Bronchial epithelial cell (primary cell): ENCODE measurements around the gene MYH14. TPM values are rescaled to one million over a fixed set of nuclear protein-coding genes. Genes with fewer than 3 reads are reported as not detected.

Source experiments
- DNase-seq: peaks from one replicate; pipeline ENCODE4 v3.0.0-alpha.2; 2010; ENCODE audit warnings: low read depth
- FAIRE-seq: peaks from 2 replicates; lab custom pipeline; 2011; peaks lifted over from hg19 to GRCh38; lab: Jason Lieb, UNC
- H3K27me3 ChIP-seq: 2 replicates; pipeline ENCODE4 v1.5.1; 2011; ENCODE audit warnings: low read length; ENCODE audit not compliant: control insufficient read depth, insufficient read depth
- H3K36me3 ChIP-seq: 2 replicates; pipeline ENCODE4 v1.5.1; 2011; ENCODE audit warnings: low read length; ENCODE audit not compliant: control insufficient read depth, insufficient read depth
- H3K4me3 ChIP-seq: 2 replicates; pipeline ENCODE4 v1.5.1; 2011; ENCODE audit warnings: mild to moderate bottlenecking, low read depth, low read length, control low read depth
- total RNA-seq: library from RNA; depleted of rRNA; stranded (reverse); fragments of >200 nt; gene quantifications from 2 replicates; pipeline ENCODE4 v1.2.1, GENCODE V29; 2014
- TF ChIP-seq, protein P1 (sequence below): IDR thresholded peaks from 2 replicates; pipeline ENCODE4 v1.5.1; 2011; ENCODE audit warnings: mild to moderate bottlenecking, moderate library complexity, low read length, control low read depth, inconsistent platforms; ENCODE audit not compliant: insufficient read depth, severe bottlenecking

The MYH14 gene
- total RNA-seq, 1 donor from 2014 or later = 6.8 TPM

DNA sequence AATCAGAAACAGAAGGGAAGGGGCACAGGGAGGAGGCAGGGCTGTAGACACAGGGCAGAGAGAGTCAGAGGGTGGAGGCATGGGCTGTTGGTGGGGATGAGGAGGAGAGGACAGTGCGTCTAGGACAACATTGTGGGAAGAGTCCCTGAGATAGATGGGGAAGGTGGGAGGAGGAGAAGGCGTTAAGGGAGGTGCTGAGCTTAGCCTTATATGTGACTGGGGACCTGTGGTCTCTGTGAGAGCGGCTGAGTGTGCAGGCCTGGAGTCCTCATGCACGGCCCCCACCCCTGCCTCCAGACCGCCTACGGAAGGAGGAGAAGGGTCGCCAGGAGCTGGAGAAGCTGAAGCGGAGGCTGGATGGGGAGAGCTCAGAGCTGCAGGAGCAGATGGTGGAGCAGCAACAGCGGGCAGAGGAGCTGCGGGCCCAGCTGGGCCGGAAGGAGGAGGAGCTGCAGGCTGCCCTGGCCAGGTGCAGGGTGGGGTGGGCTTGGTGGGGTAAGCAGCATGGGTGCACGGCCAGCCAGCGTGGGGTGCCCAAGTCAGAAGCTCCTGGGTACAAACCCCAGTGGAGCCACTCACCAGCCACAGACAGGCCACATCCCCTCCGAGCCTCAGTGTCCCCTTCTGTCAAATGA lies 69.0 kb downstream of the MYH14 start:
- no peak for FAIRE-seq
- Histone ChIP-seq H3K36me3 (no peaks in the 10 kb centered on the region), H3K4me3 (no peak overlapping the region), H3K27me3 (no peaks in the 10 kb centered on the region)
- TF ChIP-seq, protein P1, sequence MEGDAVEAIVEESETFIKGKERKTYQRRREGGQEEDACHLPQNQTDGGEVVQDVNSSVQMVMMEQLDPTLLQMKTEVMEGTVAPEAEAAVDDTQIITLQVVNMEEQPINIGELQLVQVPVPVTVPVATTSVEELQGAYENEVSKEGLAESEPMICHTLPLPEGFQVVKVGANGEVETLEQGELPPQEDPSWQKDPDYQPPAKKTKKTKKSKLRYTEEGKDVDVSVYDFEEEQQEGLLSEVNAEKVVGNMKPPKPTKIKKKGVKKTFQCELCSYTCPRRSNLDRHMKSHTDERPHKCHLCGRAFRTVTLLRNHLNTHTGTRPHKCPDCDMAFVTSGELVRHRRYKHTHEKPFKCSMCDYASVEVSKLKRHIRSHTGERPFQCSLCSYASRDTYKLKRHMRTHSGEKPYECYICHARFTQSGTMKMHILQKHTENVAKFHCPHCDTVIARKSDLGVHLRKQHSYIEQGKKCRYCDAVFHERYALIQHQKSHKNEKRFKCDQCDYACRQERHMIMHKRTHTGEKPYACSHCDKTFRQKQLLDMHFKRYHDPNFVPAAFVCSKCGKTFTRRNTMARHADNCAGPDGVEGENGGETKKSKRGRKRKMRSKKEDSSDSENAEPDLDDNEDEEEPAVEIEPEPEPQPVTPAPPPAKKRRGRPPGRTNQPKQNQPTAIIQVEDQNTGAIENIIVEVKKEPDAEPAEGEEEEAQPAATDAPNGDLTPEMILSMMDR = no peak
- DNase-seq = no peak

DNA sequence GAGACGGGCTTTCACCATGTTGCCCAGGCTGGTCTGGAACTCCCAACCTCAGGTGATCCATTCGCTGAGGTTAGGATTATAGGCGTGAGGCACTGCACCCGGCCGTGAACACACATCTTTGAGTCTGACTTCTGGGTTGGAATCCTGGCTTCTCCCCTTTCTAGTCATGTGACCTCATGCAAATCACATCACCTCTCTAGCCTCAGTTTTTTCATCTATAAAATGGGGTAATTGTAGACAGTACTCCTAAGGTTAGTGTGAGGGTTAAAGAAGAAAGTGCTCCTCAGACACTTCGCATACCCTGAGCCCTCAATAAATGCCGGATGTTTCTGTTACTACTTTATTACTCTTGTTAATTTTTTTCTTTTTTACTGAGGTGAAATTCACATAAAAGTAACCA lies 70.4 kb downstream of the MYH14 start:
- DNase-seq = no peak
- TF ChIP-seq, protein P1 = no peak

DNA sequence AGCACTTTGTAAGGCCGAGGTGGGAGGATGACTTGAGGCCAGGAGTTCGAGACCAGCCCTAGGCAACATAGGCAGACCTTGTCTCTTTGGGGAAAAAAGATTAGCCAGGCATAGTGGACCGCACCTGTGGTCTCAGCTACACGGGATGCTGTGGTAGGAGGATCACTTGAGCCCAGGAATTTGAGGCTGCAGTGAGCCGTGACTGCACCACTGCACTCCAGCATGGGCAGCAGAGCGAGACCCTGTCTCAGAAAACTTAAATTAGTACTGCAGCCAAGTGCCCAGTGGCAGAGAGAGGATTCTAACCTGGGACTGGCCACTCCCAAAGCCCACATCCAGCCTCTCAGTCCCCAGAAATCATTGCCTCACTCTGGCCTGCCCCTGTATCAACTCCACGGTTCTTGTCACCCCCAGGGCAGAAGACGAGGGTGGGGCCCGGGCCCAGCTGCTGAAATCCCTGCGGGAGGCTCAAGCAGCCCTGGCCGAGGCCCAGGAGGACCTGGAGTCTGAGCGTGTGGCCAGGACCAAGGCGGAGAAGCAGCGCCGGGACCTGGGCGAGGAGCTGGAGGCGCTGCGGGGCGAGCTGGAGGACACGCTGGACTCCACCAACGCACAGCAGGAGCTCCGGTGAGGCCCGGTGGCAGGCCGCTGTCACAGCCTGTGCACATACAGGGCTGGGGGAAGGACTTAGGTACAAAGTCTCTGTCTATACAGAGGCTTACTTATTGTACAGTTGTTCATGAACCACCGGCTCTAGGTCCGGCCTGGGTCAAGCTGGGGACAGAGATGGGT lies 72.4 kb downstream of the MYH14 start:
- H3K36me3 ChIP-seq = no peaks in the 10 kb centered on the region
- DNase-seq (no peak), FAIRE-seq (peak; percentile 23)
- TF ChIP-seq, protein P1 = no peak
- H3K4me3 ChIP-seq = no peak overlapping the region
- H3K27me3 ChIP-seq = no peaks in the 10 kb centered on the region

More for the DNA sequence above, 70.4 kb downstream of the MYH14 start:
- no peaks in the 10 kb centered on the region for H3K36me3 ChIP-seq
- no peak overlapping the region for H3K4me3 ChIP-seq
- no peaks in the 10 kb centered on the region for H3K27me3 ChIP-seq
- no peak for FAIRE-seq

DNA sequence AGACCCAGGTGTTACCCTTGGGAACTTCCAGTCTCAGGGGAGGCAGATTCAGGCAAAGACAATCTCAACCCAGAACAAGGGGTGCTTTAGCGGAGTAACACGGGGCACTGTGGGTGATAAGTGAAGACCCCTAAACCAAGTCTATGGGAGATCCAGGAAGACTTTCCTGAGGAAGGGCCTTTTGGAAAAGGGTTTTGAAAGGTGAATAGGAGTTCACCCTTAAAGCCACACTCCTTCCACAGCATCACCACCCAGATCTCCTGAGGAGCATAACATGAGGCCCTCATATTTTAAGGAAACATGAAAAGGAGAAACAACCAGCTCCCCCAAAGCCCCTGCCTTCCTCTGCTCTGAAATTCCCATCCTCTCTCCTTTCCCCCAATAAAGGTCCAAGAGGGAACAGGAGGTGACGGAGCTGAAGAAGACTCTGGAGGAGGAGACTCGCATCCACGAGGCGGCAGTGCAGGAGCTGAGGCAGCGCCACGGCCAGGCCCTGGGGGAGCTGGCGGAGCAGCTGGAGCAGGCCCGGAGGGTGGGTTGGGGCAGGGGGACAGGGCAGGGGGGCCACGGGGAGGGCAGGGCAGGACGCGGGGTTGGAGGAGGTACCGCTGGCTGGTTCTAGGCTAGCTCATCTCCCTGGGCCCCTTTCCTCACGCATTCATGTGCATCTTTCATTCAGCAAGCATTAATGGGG lies 73.1 kb downstream of the MYH14 start:
- Histone ChIP-seq H3K27me3 (no peaks in the 10 kb centered on the region), H3K36me3 (no peaks in the 10 kb centered on the region), H3K4me3 (no peak overlapping the region)
- FAIRE-seq (no peak), DNase-seq (no peak)
- TF ChIP-seq, protein P1 = no peak

DNA sequence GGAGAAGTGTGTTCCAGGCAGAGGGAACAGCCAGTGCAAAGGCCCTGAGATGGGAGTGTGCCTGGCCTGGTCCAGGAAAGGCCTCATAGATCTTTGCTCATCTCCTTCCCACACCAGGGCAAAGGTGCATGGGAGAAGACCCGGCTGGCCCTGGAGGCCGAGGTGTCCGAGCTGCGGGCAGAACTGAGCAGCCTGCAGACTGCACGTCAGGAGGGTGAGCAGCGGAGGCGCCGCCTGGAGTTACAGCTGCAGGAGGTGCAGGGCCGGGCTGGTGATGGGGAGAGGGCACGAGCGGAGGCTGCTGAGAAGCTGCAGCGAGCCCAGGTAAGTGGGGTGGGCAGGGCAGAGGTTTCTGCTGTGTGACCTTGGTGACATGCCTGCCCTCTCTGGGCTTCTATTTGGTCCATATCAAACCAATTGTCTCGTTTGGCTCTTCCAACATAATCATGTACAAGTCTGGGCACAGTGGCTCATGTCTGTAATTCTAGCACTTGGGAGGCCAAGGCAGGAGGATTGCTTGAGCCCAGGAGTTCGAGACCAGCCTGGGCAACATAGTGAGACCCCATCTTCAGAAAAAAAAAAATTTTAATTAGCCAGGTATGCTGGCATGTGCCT lies 74.7 kb downstream of the MYH14 start:
- H3K36me3 ChIP-seq = no peaks in the 10 kb centered on the region
- no peaks in the 10 kb centered on the region for H3K27me3 ChIP-seq
- no peak for FAIRE-seq
- no peak overlapping the region for H3K4me3 ChIP-seq
- no peak for DNase-seq
- TF ChIP-seq, protein P1 = no peak
